ENCODE results near the gene ABCB11. TPM values are rescaled to one million over a fixed set of nuclear protein-coding genes. Genes with fewer than 3 reads are reported as not detected.

ABCB11 gene
- total RNA-seq, 1 donor: not detected

- no peak for TF ChIP-seq CTCF (IDR thresholded peaks at IDR 0.05; ENCODE audit: insufficient read depth, low read length)
- DNase-seq (ENCODE audit: low read depth): no peak
- H3K4me3 ChIP-seq (ENCODE audit: low read depth, low read length): no peak overlapping the region
Observed at GRCh38 chr2:168904358-168904757, 126.8 kb downstream of the ABCB11 start.

- TF ChIP-seq CTCF (IDR thresholded peaks at IDR 0.05; ENCODE audit: insufficient read depth, low read length): no peak
- DNase-seq (ENCODE audit: low read depth): no peak
- H3K4me3 ChIP-seq (ENCODE audit: low read depth, low read length): no peak overlapping the region
Observed at GRCh38 chr2:168903888-168904287, 127.2 kb downstream of the ABCB11 start.

GRCh38 chr2:168901003-168901402 lies 130.1 kb downstream of the ABCB11 start, which contains the start of gene G6PC2:
TSS of gene G6PC2 (plus strand) at chr2:168901291. CDS start at chr2:168901332, 41 bp downstream.
- no peak within 1 kb of the TSS for H3K4me3 ChIP-seq (ENCODE audit: low read depth, low read length)
- no peak for TF ChIP-seq CTCF (IDR thresholded peaks at IDR 0.05; ENCODE audit: insufficient read depth, low read length)
- no peak for DNase-seq (ENCODE audit: low read depth)

- TF ChIP-seq CTCF (IDR thresholded peaks at IDR 0.05; ENCODE audit: insufficient read depth, low read length): no peak
- no peak for DNase-seq (ENCODE audit: low read depth)
- no peak overlapping the region for H3K4me3 ChIP-seq (ENCODE audit: low read depth, low read length)
Observed at GRCh38 chr2:168897449-168897848, 133.7 kb downstream of the ABCB11 start.

- no peak for TF ChIP-seq CTCF (IDR thresholded peaks at IDR 0.05; ENCODE audit: insufficient read depth, low read length)
- no peak overlapping the region for H3K4me3 ChIP-seq (ENCODE audit: low read depth, low read length)
Observed at GRCh38 chr2:168896783-168897182, 134.3 kb downstream of the ABCB11 start.

GRCh38 chr2:168895771-168896170 lies 135.4 kb downstream of the ABCB11 start:
- H3K4me3 ChIP-seq (ENCODE audit: low read depth, low read length): no peak overlapping the region
- DNase-seq (ENCODE audit: low read depth): no peak
- no peak for TF ChIP-seq CTCF (IDR thresholded peaks at IDR 0.05; ENCODE audit: insufficient read depth, low read length)

More at GRCh38 chr2:168896783-168897182, 134.3 kb downstream of the ABCB11 start:
- DNase-seq (ENCODE audit: low read depth): no peak

GRCh38 chr2:168894720-168895119 lies 136.4 kb downstream of the ABCB11 start:
- H3K4me3 ChIP-seq (ENCODE audit: low read depth, low read length): no peak overlapping the region
- DNase-seq (ENCODE audit: low read depth): no peak
- no peak for TF ChIP-seq CTCF (IDR thresholded peaks at IDR 0.05; ENCODE audit: insufficient read depth, low read length)

Data from fibroblast of the aortic adventitia (primary cell).